B cell (primary cell): ENCODE data around the gene PSMA1.

Experiments used
- CTCF ChIP-seq: fragments of 200-600 bp; IDR thresholded peaks from one replicate; pipeline ENCODE4 v1.8.0; 2022; ENCODE audit warnings: antibody characterized with exemption, mild to moderate bottlenecking
- EZH2 ChIP-seq: IDR thresholded peaks from 2 replicates; pipeline ENCODE4 v1.6.1; 2012; ENCODE audit warnings: borderline replicate concordance, low read depth, mild to moderate bottlenecking, moderate library complexity, low read length; ENCODE audit not compliant: insufficient read depth, poor library complexity, severe bottlenecking

GRCh38 chr11:14518820-14519219, 1.4 kb downstream of the PSMA1 start:
- TF ChIP-seq CTCF, result no peak
- no peak for TF ChIP-seq EZH2
